GM21717 (cell line): ENCODE measurements around the gene MCUB.
"Not testable (repeated sequence)": the region's sequence is repeated elsewhere in the genome, so short reads cannot be mapped to it uniquely, and the experiment has no call there.

Experiments
- ATAC-seq: cut with Tn5 transposase; IDR thresholded peaks from one replicate; pipeline ENCODE4 v1.9.1; 2021; ENCODE audit warnings: mild to moderate bottlenecking, moderate library complexity; ENCODE audit not compliant: unreplicated experiment

Gene MCUB

DNA sequence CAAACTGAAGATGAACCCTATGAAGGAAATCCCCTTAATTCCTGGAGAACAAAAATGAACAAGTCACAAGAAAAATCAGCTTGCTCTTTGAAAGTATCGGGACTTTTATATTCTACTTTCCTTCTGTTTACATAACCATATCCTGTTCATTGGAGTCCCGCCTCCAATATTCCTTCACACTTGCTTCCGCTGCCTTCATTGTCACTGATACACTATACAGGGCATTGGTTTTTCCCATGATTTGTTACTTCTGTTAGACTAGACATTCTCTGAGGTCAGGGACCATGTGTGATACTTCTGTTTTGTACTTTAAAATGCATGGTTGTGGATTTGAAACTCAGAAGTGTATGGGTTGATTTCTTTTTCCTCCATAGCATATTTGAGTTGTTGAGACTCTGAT lies 18.8 kb downstream of the MCUB start:
- ATAC-seq, result no peak

- ATAC-seq, result not testable (repeated sequence)
Observed at GRCh38 chr4:109579997-109580396, 20.0 kb downstream of the MCUB start.

- ATAC-seq, result peak; percentile 99
Observed at GRCh38 chr4:109588176-109588575, 28.1 kb downstream of the MCUB start.

DNA sequence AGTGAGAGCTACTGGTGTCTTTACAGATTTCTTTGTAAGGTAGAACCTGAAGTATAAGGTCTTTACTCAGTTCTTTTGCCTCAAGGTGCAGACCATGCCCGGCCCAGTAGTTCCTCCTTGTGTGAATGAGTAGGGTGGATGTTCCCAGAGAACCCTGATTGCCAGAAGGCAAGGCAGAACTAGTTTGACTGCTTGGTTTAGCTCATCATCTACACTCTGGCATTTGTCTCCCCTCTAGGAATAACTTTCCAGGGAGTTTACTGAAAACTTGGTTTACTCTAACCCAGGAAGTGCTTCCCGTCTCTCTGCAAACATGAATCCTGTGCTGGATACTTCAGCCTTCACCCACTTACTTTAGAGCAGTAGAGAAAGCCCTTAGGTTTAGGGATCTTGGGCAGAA lies 29.1 kb downstream of the MCUB start:
- no peak for ATAC-seq

GRCh38 chr4:109589605-109590004 lies 29.6 kb downstream of the MCUB start:
- no peak for ATAC-seq

DNA sequence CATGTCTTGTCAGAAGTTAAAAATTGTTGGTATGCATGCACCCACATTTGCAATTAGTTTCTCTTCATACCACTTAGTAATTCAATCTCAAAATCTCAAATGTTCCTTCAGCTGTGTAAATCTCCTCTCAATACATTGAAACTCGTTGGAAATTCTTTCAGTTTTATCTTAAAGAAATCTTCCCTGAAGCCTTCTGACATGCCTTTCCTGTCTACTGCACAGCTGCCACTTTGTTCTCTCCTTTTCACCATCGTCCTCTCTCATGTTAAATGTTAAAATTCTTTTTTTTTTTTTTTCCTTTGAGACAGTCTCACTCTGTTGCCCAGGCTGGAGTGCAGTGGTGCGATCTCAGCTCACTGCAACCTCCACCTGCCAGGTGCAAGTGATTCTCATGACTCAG lies 30.9 kb downstream of the MCUB start:
- ATAC-seq, result no peak

DNA sequence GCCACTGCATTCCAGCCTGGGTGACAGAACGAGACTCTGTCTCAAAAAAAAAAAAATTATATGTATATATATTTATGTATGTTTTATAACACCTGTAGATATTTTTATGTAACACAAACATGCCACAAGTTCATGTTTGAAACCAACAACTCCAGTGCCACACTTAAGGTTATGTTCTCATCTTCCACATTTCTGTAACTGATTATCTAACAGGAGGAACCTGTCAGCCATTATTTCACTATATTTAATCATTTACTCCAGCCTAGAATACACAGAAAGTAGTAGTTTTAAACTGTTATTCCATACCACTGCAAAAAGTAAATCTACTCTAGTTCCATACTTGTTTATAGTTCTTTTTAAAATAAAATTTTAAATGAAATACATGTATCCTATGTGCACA lies 32.3 kb downstream of the MCUB start:
- ATAC-seq, result no peak

DNA sequence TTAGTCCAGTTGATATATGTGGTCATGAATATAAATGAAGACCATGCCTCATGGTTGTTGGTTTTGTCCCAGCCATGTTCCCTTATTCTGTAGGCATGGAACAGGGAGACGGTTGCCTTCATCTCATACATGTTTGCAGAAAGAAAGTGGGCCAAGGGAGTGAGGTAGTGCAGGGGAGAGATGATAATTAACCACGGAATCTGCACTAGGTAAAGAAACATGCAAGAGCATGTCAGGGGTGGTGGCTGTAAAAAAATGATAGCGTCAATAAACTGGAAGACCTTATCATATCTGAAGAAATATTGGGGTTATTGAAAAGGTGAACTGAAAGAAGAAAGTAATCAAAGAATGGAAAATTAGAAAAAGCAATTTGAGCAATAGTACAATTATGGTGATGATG lies 35.1 kb downstream of the MCUB start:
- ATAC-seq, result not testable (repeated sequence)

GRCh38 chr4:109596420-109597085 lies 36.5 kb downstream of the MCUB start:
- ATAC-seq, result not testable (repeated sequence)

GRCh38 chr4:109599046-109599652 lies 39.1 kb downstream of the MCUB start:
- no peak for ATAC-seq

DNA sequence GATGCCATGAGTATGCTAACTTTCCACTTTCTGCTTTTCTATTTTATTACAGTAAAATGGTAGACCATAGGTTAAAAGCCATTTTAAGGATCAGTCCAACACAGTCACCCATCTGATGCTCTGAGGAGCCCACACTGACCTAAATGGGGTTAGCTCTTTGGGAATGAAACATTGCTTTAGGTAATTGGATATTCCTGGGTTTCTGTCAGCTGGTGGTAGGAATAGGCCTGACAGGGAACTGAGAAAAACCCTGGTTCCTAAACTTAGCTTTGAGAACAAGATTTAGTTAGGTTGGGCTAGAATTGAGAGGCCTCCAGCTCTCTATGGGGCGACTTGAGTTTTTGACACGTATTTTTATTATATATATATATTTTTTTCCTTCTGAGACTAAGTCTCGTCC lies 40.4 kb downstream of the MCUB start:
- ATAC-seq, result no peak

- no peak for ATAC-seq
Observed at GRCh38 chr4:109601336-109601735, 41.3 kb downstream of the MCUB start.

- no peak for ATAC-seq
Observed at GRCh38 chr4:109607976-109608375, 47.9 kb downstream of the MCUB start.

- ATAC-seq, result no peak
Observed at GRCh38 chr4:109608879-109609278, 48.8 kb downstream of the MCUB start.

DNA sequence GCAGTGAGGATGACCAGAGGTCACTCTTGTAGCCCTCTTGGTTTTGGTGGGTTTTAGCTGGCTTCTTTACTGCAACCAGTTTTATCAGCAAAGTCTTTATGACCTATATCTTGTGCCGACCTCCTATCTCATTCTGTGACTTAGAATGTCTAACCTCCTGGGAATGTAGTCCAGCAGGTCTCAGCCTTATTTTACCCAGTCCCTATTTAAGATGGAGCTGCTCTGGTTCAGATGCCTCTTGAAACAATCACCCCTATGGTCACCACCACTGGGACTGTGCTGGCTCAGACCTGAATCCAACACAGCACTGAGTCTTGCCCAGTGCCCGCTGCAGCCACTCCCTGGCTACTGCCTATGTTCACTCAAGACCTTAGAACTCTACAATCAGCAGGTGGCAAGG lies 49.4 kb downstream of the MCUB start:
- no peak for ATAC-seq

DNA sequence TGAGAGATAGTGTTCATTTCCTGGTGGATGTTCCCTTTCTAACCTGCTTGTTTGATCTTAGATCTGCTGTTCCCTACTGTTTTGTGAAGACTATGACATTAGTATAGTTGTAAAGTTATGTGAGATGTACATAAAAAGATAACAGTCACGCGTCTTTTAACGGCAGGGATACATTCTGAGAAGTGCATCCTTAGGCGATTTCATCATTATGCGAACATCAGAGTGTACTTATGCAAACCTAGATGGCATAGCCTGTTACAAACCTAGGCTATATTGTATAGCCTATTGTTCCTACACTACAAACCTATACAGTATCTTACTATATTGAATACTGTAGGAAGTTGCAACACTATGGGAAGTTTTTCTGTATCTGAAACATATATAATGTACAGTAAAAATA lies 50.4 kb downstream of the MCUB start:
- ATAC-seq, result no peak

DNA sequence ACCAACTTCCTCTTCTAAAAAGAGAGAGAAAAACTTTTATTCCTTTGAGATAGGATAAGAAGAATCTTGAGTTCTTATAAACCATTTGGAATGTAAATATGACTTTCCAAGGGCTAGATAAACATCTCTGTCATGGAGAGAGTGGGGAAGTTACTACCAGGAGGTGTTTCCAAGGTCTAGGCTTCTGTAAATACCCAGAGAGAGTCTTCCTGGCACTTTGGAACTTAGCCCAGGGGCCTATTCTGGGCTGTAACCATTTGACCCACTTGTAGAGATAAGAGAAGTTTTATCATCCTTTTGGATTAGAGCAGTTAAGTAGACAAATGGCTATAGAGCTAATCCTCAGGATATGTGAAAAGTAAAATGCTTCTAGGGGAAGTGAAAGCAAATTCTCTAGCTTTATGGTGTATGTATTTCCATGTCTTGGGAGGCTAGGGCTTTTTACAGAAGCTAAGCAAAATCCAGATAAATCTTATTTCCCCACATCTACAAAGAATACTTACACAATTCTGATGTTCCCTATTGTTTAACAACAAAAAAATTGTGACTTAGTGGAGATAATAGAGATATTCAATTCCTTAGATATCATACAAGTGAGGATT lies 51.1 kb downstream of the MCUB start:
- no peak for ATAC-seq

DNA sequence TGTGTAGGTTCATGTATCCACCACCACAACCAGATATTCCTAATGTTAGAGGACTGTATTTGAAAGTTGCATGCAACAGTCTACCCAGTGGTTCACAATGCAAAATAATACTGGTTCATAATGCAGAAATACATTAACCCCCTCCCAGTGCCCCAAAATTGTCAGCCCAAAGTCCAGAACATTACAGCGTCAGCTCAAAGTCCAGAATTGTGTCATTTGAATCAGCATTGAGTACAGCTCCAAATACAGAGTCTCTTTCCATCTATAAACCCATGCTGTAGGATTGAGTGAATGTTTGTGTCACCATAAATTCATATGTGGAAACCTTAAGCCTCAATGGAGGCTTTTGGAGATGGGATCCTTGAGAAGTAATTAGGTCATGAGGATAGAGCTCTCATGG lies 54.0 kb downstream of the MCUB start:
- ATAC-seq, result no peak

DNA sequence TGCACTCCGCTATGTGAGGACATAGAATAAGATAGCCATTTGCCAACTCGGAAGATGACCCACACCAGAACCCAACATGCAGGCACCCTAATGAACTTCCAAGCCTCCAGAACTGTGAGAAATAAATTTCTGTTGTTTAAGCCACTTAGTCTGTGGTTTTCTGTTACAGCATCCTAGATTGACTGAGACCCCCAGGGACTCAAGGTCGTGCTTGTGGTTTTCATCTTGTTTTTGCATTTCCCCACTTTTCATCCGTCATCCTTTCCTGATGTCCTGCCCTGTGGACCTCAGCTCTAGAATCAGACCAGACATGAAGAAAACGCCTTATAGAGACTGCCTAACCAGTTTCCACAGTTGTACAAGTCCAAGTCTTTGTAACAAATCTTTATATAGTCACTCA lies 54.4 kb downstream of the MCUB start:
- no peak for ATAC-seq

DNA sequence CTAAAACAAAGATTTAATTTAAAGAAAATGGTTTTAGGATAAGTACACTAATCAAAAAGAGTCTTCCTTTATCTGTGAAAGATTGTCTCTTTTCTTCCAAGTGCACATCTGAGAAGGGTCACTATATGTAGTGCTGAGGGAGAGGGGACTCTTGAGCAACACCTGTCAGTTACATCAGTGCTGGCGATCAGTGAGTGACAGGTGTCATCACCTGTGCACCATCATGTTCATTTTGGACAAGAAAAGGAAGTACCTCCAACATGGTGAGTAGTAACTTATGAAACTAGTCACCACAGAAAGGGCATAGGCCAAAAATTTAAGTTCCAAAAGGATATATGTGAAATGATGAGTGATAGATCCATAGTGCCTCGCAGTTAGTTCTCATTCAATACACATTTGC lies 55.7 kb downstream of the MCUB start:
- ATAC-seq, result no peak

GRCh38 chr4:109616243-109616642 lies 56.2 kb downstream of the MCUB start:
- no peak for ATAC-seq

GRCh38 chr4:109622626-109623025 lies 62.6 kb downstream of the MCUB start:
- no peak for ATAC-seq

GRCh38 chr4:109624536-109624935 lies 64.5 kb downstream of the MCUB start:
- ATAC-seq, result no peak
